Mesendoderm (in vitro differentiated cells): Measurements from ENCODE around the gene PPM1E.

Experiments
- DNase-seq: peaks from one replicate; pipeline ENCODE4 v3.0.0; 2013
- H2AK5ac ChIP-seq: 2 replicates; pipeline ENCODE4 v1.6.1; 2013; ENCODE audit warnings: low read length, inconsistent platforms
- H2BK120ac ChIP-seq: 2 replicates; pipeline ENCODE4 v1.6.1; 2013; ENCODE audit warnings: low read depth, mild to moderate bottlenecking, low read length, moderate library complexity, mixed read lengths
- H2BK15ac ChIP-seq: replicated peaks from 2 replicates; pipeline ENCODE4 v1.6.1; 2013; ENCODE audit warnings: low read depth, mild to moderate bottlenecking, moderate library complexity
- H2BK5ac ChIP-seq: 2 replicates; pipeline ENCODE4 v1.6.1; 2013; ENCODE audit warnings: low read length, inconsistent platforms
- H3K18ac ChIP-seq: 2 replicates; pipeline ENCODE4 v1.6.1; 2013; ENCODE audit warnings: mild to moderate bottlenecking, low read length, mixed read lengths
- H3K23ac ChIP-seq: one replicate; pipeline ENCODE4 v1.6.1; 2013; ENCODE audit warnings: low read length
- H3K27ac ChIP-seq: 2 replicates; pipeline ENCODE4 v1.5.1; 2013; ENCODE audit warnings: low read depth, mild to moderate bottlenecking, inconsistent platforms, low read length, moderate library complexity
- H3K27me3 ChIP-seq: 2 replicates; pipeline ENCODE4 v1.6.1; 2013; ENCODE audit warnings: low read length, control low read depth, mild to moderate bottlenecking, inconsistent platforms; ENCODE audit not compliant: insufficient read depth, poor library complexity
- H3K36me3 ChIP-seq: 2 replicates; pipeline ENCODE4 v1.6.1; 2013; ENCODE audit warnings: low read length, inconsistent platforms; ENCODE audit not compliant: control insufficient read depth, insufficient read depth
- H3K4ac ChIP-seq: one replicate; pipeline ENCODE4 v1.6.1; 2013; ENCODE audit warnings: low read depth, mild to moderate bottlenecking, low read length, moderate library complexity
- H3K4me1 ChIP-seq: 2 replicates; pipeline ENCODE4 v1.6.1; 2013; ENCODE audit warnings: low read depth, low read length, inconsistent platforms; ENCODE audit not compliant: control insufficient read depth
- H3K4me2 ChIP-seq: 2 replicates; pipeline ENCODE4 v1.6.1; 2013; ENCODE audit warnings: low read length
- H3K4me3 ChIP-seq: 2 replicates; pipeline ENCODE4 v1.5.1; 2013; ENCODE audit warnings: mild to moderate bottlenecking, low read length
- H3K56ac ChIP-seq: one replicate; pipeline ENCODE4 v1.6.1; 2013; ENCODE audit warnings: low read length
- H3K79me1 ChIP-seq: 2 replicates; pipeline ENCODE4 v1.6.1; 2013; ENCODE audit warnings: low read length, inconsistent platforms
- H3K79me2 ChIP-seq: 2 replicates; pipeline ENCODE4 v1.6.1; 2013; ENCODE audit warnings: mild to moderate bottlenecking, low read length; ENCODE audit not compliant: control insufficient read depth, insufficient read depth
- H3K9ac ChIP-seq: 2 replicates; pipeline ENCODE4 v1.6.1; 2013; ENCODE audit warnings: low read length, inconsistent platforms
- H4K5ac ChIP-seq: one replicate; pipeline ENCODE4 v1.6.1; 2013; ENCODE audit warnings: low read length
- H4K8ac ChIP-seq: one replicate; pipeline ENCODE4 v1.6.1; 2013; ENCODE audit warnings: low read depth, mild to moderate bottlenecking, control low read depth, low read length, moderate library complexity
- WGBS: extraction: QIAGEN DNeasy Blood & Tissue Kit; methylation state at CpG from one replicate; pipeline ENCODE4 v1.1.7; 2013; ENCODE audit warnings: low lambda C conversion rate, missing lambda C conversion rate; ENCODE audit not compliant: insufficient coverage; ENCODE audit errors: extremely low coverage; 5-methylcytosine and 5-hydroxymethylcytosine counted together

PPM1E gene

DNA sequence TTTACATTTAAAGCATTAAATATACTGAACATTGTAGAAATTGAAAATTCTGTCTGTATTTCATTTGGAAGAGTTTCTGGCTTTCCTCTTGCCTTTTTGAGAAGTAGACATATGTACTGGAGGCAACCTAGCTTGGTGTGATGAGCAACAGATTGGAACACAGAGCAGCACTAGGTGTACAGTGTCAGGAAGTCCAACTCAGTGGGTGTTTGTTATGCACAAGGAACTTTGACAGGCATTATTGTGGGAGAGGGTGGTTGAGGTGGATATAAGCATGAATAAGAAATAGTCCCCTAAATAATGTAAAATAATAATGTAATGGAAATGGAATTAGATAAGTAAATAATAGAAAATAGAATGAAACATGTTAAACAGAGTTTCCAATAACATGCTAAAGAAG is 58.1 kb downstream of the PPM1E start:
- no peak overlapping the region for H2BK15ac ChIP-seq
- H2BK5ac ChIP-seq, result no peak overlapping the region
- no peak overlapping the region for H3K9ac ChIP-seq
- H3K56ac ChIP-seq, result no peak overlapping the region
- no peak overlapping the region for H2AK5ac ChIP-seq
- no peak overlapping the region for H2BK120ac ChIP-seq
- H3K4me1 ChIP-seq, result no peaks in the 10 kb centered on the region
- no peak overlapping the region for H3K4me3 ChIP-seq
- no peak overlapping the region for H3K18ac ChIP-seq
- H3K4me2 ChIP-seq, result no peak overlapping the region
- no peak overlapping the region for H4K8ac ChIP-seq
- no peak overlapping the region for H3K27ac ChIP-seq
- H4K5ac ChIP-seq, result no peak overlapping the region
- H3K4ac ChIP-seq, result no peak overlapping the region
- no peaks in the 10 kb centered on the region for H3K79me2 ChIP-seq
- H3K27me3 ChIP-seq, result no peaks in the 10 kb centered on the region
- no peak for DNase-seq
- no peak overlapping the region for H3K23ac ChIP-seq
- no peaks in the 10 kb centered on the region for H3K36me3 ChIP-seq
- H3K79me1 ChIP-seq, result no peaks in the 10 kb centered on the region

DNA sequence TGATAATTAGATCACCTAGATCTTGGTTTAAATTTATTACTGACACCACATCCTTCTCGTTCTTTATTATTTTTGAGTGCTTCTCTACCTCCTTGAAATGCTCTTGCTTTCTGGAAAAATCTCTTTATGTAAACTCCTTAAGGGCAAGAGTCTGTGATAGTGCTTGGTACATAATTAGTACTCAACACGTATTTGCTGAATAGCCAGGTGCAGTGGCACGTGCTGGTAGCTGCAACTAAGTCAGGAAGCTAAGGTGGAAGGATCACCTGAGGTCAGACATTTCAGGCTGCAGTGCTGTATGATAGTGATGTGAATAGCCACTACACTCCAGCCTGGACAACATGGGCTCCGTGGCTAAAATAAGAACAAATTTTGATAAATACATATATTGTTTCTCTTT is 63.0 kb downstream of the PPM1E start:
- Histone ChIP-seq H3K9ac (no peak overlapping the region), H3K56ac (no peak overlapping the region), H3K4me3 (no peak overlapping the region), H2BK120ac (no peak overlapping the region), H4K5ac (no peak overlapping the region), H3K79me1 (no peaks in the 10 kb centered on the region), H3K27ac (no peak overlapping the region), H3K4me2 (no peak overlapping the region), H3K23ac (no peak overlapping the region), H3K36me3 (no peaks in the 10 kb centered on the region), H3K27me3 (no peaks in the 10 kb centered on the region), H2BK5ac (no peak overlapping the region), H3K4me1 (no peaks in the 10 kb centered on the region), H2AK5ac (no peak overlapping the region), H3K79me2 (no peaks in the 10 kb centered on the region), H2BK15ac (no peak overlapping the region), H3K18ac (no peak overlapping the region), H3K4ac (no peak overlapping the region), H4K8ac (no peak overlapping the region)
- DNase-seq, result no peak
- no CpG with 5 or more reads among the region's 4 CpGs for WGBS

DNA sequence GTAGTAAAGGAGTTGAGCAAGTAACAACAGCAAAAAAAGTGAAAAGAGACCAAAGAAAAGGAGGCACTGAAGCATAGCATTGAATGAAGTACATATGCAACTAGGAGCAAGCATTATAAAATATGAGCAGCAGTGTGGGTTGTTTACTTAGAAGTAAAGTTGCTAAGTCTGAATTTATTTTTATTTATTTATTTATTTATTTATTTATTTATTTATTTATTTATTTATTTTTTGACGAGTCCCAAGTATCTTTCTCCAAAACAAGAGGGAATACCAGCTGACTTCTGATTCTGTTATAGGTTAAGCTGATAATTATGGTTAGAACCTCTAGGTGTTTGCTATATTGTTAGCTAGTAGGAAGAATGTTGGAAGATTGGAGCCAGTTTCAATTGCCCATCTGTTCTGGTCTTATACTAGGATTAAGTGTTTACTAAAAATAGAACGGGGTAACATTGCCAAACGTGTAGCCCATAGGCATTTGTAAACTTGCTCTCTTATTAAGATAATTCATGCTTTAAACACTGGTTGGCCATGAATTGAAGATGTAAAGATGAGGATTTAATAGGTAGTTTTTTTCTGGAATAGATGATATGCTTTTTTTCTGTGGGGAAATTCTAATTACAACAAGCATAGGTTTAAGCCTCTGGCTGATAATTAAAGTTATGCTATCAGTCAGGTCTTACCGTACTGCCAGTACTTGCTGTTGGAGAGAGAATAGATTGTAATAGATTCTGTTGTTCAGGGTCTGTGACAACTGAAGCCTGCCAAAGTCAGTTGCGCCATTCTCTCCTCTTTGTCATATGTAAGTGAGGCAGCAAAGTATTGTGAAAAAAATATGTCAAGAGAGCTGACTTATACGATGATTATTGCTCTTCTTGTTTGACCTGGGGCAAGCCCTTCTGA is 66.7 kb downstream of the PPM1E start:
- WGBS, result no CpG with 5 or more reads among the region's 6 CpGs
- no peak overlapping the region for H4K5ac ChIP-seq
- H3K23ac ChIP-seq, result no peak overlapping the region
- H3K4me3 ChIP-seq, result no peak overlapping the region
- H3K9ac ChIP-seq, result no peak overlapping the region
- H3K56ac ChIP-seq, result no peak overlapping the region
- DNase-seq, result no peak
- H3K4me1 ChIP-seq, result no peaks in the 10 kb centered on the region
- no peaks in the 10 kb centered on the region for H3K27me3 ChIP-seq
- no peak overlapping the region for H3K27ac ChIP-seq
- H3K79me2 ChIP-seq, result no peaks in the 10 kb centered on the region
- H3K4me2 ChIP-seq, result no peak overlapping the region
- H2AK5ac ChIP-seq, result no peak overlapping the region
- H3K79me1 ChIP-seq, result no peaks in the 10 kb centered on the region
- no peak overlapping the region for H3K4ac ChIP-seq
- no peak overlapping the region for H3K18ac ChIP-seq
- H3K36me3 ChIP-seq, result no peaks in the 10 kb centered on the region
- H2BK5ac ChIP-seq, result no peak overlapping the region
- no peak overlapping the region for H2BK120ac ChIP-seq
- no peak overlapping the region for H2BK15ac ChIP-seq
- no peak overlapping the region for H4K8ac ChIP-seq

DNA sequence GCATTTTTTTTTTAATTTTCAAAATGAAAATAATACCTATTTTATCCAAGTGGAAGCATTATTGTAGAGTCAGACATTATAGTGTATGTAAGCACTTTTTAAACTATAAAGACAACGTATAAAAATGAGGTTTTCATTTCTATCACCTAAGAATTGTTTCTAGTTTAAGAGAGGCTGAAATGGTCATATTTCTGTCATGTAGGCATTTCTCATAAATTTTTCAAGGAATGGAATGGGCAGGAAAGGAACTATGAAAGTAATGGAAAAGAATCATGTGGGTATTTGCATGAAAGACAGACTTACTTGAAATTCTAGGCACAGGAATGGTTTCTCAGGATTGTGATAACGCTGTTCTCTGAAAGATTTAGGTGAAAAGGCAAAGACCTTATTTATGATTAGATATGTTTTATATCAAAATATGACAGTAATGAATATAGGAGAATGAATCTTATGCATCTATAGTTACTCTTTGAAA is 67.4 kb downstream of the PPM1E start:
- no peaks in the 10 kb centered on the region for H3K4me1 ChIP-seq
- no peak overlapping the region for H3K27ac ChIP-seq
- no peak overlapping the region for H3K4me3 ChIP-seq
- H3K18ac ChIP-seq, result no peak overlapping the region
- no peaks in the 10 kb centered on the region for H3K79me2 ChIP-seq
- no peak overlapping the region for H3K4me2 ChIP-seq
- no peak overlapping the region for H4K8ac ChIP-seq
- no peak overlapping the region for H3K9ac ChIP-seq
- no peak overlapping the region for H3K4ac ChIP-seq
- H3K79me1 ChIP-seq, result no peaks in the 10 kb centered on the region
- no peak overlapping the region for H2BK120ac ChIP-seq
- H2AK5ac ChIP-seq, result no peak overlapping the region
- no peak for DNase-seq
- H3K23ac ChIP-seq, result no peak overlapping the region
- H2BK15ac ChIP-seq, result no peak overlapping the region
- no peak overlapping the region for H4K5ac ChIP-seq
- no peak overlapping the region for H2BK5ac ChIP-seq
- H3K56ac ChIP-seq, result no peak overlapping the region
- WGBS, result no CpG with 5 or more reads among the region's 2 CpGs
- no peaks in the 10 kb centered on the region for H3K27me3 ChIP-seq
- H3K36me3 ChIP-seq, result no peaks in the 10 kb centered on the region

DNA sequence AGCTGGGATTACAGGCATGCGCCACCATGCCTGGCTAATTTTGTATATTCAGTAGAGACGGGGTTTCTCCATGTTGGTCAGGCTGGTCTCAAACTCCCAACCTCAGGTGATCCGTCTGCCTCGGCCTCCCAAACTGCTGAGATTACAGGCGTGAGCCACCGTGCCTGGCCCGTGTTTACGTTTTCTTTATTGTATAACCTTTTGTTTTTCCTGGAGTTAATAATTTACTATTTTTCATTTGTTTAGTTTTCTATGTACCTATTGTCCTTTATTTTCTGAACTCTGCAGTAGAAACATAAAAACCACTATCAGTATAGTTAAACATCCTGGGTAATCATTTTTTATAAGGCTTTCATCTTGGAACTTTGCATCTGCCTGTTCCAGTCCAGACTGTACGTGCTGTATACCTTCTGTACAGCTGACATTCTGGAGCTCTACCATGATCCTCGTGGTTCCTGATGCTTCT is 73.6 kb downstream of the PPM1E start:
- Histone ChIP-seq H2BK15ac (no peak overlapping the region), H3K4me2 (no peak overlapping the region), H3K4ac (no peak overlapping the region), H3K23ac (no peak overlapping the region), H3K18ac (no peak overlapping the region), H2BK5ac (no peak overlapping the region), H3K79me1 (no peaks in the 10 kb centered on the region), H3K4me1 (no peaks in the 10 kb centered on the region), H3K9ac (no peak overlapping the region), H3K4me3 (no peak overlapping the region), H3K27ac (no peak overlapping the region), H2BK120ac (no peak overlapping the region), H4K5ac (no peak overlapping the region), H4K8ac (no peak overlapping the region), H3K79me2 (no peaks in the 10 kb centered on the region), H3K36me3 (no peaks in the 10 kb centered on the region), H3K27me3 (no peaks in the 10 kb centered on the region), H2AK5ac (no peak overlapping the region), H3K56ac (no peak overlapping the region)
- DNase-seq, result no peak
- no CpG with 5 or more reads among the region's 10 CpGs for WGBS

DNA sequence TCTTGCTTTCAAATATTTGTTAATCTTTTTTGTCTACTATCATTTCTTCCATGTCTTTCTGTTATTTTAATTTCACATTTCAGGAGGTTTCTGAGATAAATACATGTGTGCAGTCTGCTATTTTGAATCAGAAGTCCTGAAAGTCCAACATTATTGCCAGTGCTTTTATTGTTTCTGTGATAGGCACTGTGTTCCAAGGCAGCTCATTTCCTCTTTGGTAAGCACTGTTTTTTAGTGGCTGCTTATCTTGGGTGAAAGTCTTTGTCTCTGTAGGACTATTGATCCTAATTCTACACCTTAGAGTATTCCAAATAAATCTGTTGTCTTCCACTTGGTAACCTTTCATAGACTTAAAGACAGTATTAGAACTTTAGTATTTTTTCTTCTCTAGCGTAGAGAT is 76.1 kb downstream of the PPM1E start:
- no peak for DNase-seq
- no peak overlapping the region for H3K56ac ChIP-seq
- H4K5ac ChIP-seq, result no peak overlapping the region
- H3K4me3 ChIP-seq, result no peak overlapping the region
- no peak overlapping the region for H2BK5ac ChIP-seq
- no peak overlapping the region for H3K23ac ChIP-seq
- WGBS, result no CpG with 5 or more reads among the region's 1 CpG
- no peak overlapping the region for H3K9ac ChIP-seq
- H3K36me3 ChIP-seq, result no peaks in the 10 kb centered on the region
- H3K4ac ChIP-seq, result no peak overlapping the region
- no peaks in the 10 kb centered on the region for H3K4me1 ChIP-seq
- H4K8ac ChIP-seq, result no peak overlapping the region
- H3K4me2 ChIP-seq, result no peak overlapping the region
- H3K27me3 ChIP-seq, result no peaks in the 10 kb centered on the region
- no peak overlapping the region for H2AK5ac ChIP-seq
- H2BK120ac ChIP-seq, result no peak overlapping the region
- H3K18ac ChIP-seq, result no peak overlapping the region
- no peaks in the 10 kb centered on the region for H3K79me2 ChIP-seq
- H3K79me1 ChIP-seq, result no peaks in the 10 kb centered on the region
- no peak overlapping the region for H2BK15ac ChIP-seq
- H3K27ac ChIP-seq, result no peak overlapping the region
